Measurements from ENCODE around the gene APOBEC3C. TPM values are rescaled to one million over a fixed set of nuclear protein-coding genes. Genes with fewer than 3 reads are reported as not detected.
"Not testable (repeated sequence)": the region's sequence is repeated elsewhere in the genome, so short reads cannot be mapped to it uniquely, and the experiment has no call there.

The APOBEC3C gene
- total RNA-seq, 1 donor from 2014 or later = 28.6 TPM

GRCh38 chr22:39020021-39020651 lies 6.1 kb downstream of the APOBEC3C start:
- DNase-seq (ENCODE audit: low spot score) = not testable (repeated sequence)

- DNase-seq (ENCODE audit: low spot score) = no peak
These were observed 7.6 kb downstream of the APOBEC3C start for GRCh38 chr22:39021552-39022250.

- DNase-seq (ENCODE audit: low spot score) = no peak
These were observed 10.7 kb downstream of the APOBEC3C start for GRCh38 chr22:39024519-39025308.

GRCh38 chr22:39026509-39027150 lies 12.6 kb downstream of the APOBEC3C start:
- no peak for DNase-seq (ENCODE audit: low spot score)

- DNase-seq (ENCODE audit: low spot score) = no peak
These were observed 13.7 kb downstream of the APOBEC3C start for GRCh38 chr22:39027717-39028116.

GRCh38 chr22:39028281-39028680 lies 14.2 kb downstream of the APOBEC3C start:
- DNase-seq (ENCODE audit: low spot score) = no peak

GRCh38 chr22:39029227-39029626 lies 15.2 kb downstream of the APOBEC3C start:
- no peak for DNase-seq (ENCODE audit: low spot score)

- no peak for DNase-seq (ENCODE audit: low spot score)
These were observed 16.6 kb downstream of the APOBEC3C start for GRCh38 chr22:39030705-39031104.

- not testable (repeated sequence) for DNase-seq (ENCODE audit: low spot score)
These were observed 17.6 kb downstream of the APOBEC3C start for GRCh38 chr22:39031434-39032295.

GRCh38 chr22:39037071-39037470 lies 23.0 kb downstream of the APOBEC3C start:
- not testable (repeated sequence) for DNase-seq (ENCODE audit: low spot score)

GRCh38 chr22:39039306-39040126 lies 25.5 kb downstream of the APOBEC3C start:
- no peak for DNase-seq (ENCODE audit: low spot score)

GRCh38 chr22:39040155-39040537 lies 26.1 kb downstream of the APOBEC3C start:
- DNase-seq (ENCODE audit: low spot score) = not testable (repeated sequence)

GRCh38 chr22:39040538-39041296 lies 26.7 kb downstream of the APOBEC3C start, which contains the start of gene APOBEC3F:
Gene APOBEC3F (plus strand): TSS chr22:39040864. CDS start chr22:39040961, 97 bp downstream.
- peak; percentile 51 for DNase-seq (ENCODE audit: low spot score)

- no peak for DNase-seq (ENCODE audit: low spot score)
These were observed 27.9 kb downstream of the APOBEC3C start for GRCh38 chr22:39041908-39042307.

- not testable (repeated sequence) for DNase-seq (ENCODE audit: low spot score)
These were observed 29.0 kb downstream of the APOBEC3C start for GRCh38 chr22:39043063-39043462.

GRCh38 chr22:39045136-39045535 lies 31.1 kb downstream of the APOBEC3C start:
- not testable (repeated sequence) for DNase-seq (ENCODE audit: low spot score)

GRCh38 chr22:39049486-39049885 lies 35.4 kb downstream of the APOBEC3C start:
- DNase-seq (ENCODE audit: low spot score) = not testable (repeated sequence)

GRCh38 chr22:39051844-39052495 lies 37.9 kb downstream of the APOBEC3C start:
- DNase-seq (ENCODE audit: low spot score) = not testable (repeated sequence)

GRCh38 chr22:39055658-39056057 lies 41.6 kb downstream of the APOBEC3C start:
- DNase-seq (ENCODE audit: low spot score) = no peak

All from mucosa of gallbladder (tissue), 1 donor.